NK-92 (cell line): ENCODE results near the gene STAMBPL1.

Experiments used
- DNase-seq: peaks from one replicate; lab custom pipeline; 2025; ENCODE audit not compliant: unreplicated experiment; lab: John Stamatoyannopoulos, UW

STAMBPL1 gene

DNA sequence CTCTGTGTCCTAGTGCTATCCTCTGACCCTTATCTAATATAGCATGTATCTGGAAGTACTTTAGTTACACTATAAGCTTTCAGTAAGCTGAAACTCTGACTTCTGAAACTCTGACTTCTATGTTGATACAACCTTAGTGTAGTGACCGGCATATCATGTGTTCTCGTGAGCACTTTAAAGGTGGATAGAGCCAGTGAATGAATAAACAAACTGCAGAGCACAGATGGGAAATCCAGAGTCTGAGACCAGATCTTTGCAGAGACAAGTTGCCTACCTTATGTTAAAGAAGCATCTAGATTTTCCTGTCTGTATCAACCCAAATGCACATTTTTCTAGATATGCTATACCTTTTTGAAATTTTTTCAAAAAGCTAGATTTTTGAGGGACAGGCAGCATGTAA, 69.0 kb downstream of the STAMBPL1 start:
- no peak for DNase-seq

DNA sequence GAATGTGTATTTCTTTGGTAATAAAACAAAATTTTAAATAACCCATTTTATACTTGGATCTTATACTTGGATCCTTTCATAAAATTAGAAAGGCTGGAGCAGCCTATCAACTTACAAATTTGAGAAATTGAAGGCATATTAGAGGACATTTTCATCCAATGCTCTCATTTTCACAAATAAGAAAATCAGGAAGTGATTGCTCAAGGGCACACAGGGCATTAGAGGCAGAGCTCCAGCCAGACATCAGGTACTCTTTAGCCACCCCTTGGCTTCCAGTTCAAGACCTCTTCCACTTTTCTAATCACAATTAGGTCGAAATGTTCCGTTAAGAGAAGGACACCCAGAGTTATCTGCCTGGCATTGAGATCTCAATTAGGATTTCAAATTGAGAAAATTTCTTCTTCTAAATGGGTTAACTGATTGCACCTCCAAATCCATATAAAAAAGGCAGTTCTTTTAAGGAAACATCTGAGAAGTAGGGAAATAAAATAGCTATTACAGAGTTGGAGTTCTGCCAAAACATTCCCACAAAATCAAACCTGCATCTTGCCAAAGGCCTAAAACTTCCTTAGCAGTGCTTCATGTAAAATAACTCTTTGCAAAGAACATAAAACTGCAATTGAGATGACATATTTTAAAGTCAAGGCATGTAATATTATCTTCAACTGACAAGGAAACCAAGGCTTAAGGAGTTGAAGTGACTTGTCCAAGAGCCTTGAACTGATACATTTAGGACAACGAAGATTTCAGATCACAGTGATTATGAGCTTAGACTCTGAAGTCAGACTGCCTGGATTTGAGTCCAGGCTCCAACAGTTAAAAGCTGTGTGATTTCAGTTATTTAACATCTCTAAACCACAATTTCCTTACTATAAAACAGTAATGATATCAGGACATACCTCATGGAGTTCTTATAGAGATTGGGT, 70.1 kb downstream of the STAMBPL1 start:
- no peak for DNase-seq

DNA sequence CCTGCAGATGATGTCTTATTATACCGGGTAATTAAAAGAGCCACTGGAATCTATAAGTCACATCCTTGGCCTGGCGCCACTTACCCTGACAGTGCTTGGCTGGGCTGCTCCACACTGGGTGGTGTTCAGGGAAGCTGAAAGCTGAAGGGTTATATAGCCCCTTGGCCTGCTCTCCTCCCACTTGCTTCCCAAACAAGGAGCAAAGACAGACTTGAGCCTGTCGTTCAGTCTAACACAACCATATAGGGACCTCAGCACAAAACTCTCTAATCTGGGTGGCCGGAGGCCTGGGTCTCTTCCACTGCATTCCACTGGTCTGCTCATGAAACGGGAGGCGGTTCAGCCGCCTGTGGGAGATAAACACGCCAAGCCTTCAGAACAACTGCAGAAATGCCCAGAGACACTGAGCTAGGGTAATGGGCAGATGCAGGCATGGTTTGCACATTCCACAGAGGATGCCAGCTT, 72.6 kb downstream of the STAMBPL1 start, which contains the start of gene ACTA2:
Gene ACTA2 (minus strand): TSS at position 127 of the 465 bp plus-strand sequence. CDS start 3,843 bp downstream, outside the sequence.
- no peak for DNase-seq

GRCh38 chr10:88953662-88954061, 73.6 kb downstream of the STAMBPL1 start:
- DNase-seq: no peak

GRCh38 chr10:88954458-88955083, 74.5 kb downstream of the STAMBPL1 start:
- no peak for DNase-seq

DNA sequence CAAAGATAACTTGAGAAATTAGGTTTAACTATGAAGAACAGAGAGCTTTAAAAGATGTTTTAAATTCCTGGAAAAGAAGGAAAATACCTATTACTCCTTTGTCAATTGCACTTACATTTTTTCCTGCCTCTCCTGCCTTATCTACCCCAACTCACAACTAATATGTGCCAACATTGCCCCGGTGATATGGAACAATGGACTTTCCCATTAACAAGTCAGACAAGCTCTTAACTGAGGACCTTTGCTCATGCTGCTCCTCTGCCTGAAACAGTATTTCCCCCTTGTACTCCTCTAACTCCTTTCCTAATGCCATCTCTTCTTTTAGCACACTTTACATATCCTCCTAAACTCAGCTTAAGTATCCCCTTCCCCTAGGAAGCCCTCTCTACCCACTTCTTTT, 77.3 kb downstream of the STAMBPL1 start:
- DNase-seq: no peak

GRCh38 chr10:88958721-88959120, 78.7 kb downstream of the STAMBPL1 start:
- DNase-seq: no peak

- no peak for DNase-seq
Observed at GRCh38 chr10:88960802-88961201, 80.8 kb downstream of the STAMBPL1 start.

- no peak for DNase-seq
Observed at GRCh38 chr10:88961266-88961665, 81.2 kb downstream of the STAMBPL1 start.

GRCh38 chr10:88962336-88962735, 82.3 kb downstream of the STAMBPL1 start:
- no peak for DNase-seq

DNA sequence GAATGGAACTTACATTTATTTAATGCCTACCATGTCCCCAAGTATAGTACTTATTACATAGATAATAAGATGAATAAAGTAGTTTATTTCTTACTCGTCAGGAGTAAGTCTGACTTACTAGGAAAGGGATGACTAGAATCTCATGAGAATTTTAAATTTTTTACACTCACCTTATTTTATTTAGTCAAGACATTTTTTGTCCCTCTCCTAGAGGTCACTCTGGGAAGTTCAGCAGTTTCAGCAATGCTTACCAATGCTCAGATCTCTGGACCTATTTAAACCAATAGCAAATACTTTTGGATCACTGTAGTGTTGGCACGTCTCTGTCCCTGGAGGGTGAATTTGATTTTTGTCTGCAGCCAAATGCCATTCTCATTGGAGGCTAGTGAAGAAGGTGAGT, 83.3 kb downstream of the STAMBPL1 start:
- no peak for DNase-seq

- no peak for DNase-seq
Observed at GRCh38 chr10:88964360-88964759, 84.3 kb downstream of the STAMBPL1 start.

GRCh38 chr10:88964869-88965415, 84.9 kb downstream of the STAMBPL1 start:
- DNase-seq: no peak

- DNase-seq: no peak
Observed at GRCh38 chr10:88966797-88967196, 86.8 kb downstream of the STAMBPL1 start.

DNA sequence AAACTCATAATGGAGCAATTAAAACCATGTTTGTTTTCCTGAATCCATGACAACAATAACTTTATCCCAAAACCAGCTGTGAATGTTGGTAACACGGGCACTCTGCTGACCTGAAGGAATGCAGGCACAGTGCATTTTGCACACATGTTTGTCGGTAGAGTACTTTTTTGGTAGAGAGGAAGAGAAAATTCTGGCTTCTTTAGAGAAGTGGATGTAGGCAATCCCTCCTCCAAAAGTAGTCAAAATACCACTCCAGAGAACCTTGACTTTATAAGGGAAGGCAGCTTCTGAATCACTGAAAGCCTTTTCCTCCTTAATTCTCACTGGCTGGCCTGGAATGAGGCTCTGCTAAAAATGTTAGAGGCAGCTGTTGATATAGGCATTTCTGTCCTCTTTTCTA, 88.3 kb downstream of the STAMBPL1 start:
- DNase-seq: no peak

- DNase-seq: no peak
Observed at GRCh38 chr10:88971221-88972061, 91.4 kb downstream of the STAMBPL1 start.
